HEK293 (cell line): ENCODE data around the gene MRRF.

Source experiments
- EGR2 ChIP-seq: fragments of 450-650 bp; formaldehyde crosslinking; IDR thresholded peaks from 2 replicates; pipeline ENCODE4 v1.5.1; 2016; ENCODE audit warnings: low read depth, missing biosample characterization, missing genetic modification characterization
- GLI4 ChIP-seq: fragments of 450-650 bp; formaldehyde crosslinking; IDR thresholded peaks from 2 replicates; pipeline ENCODE4 v1.5.1; 2016; ENCODE audit warnings: missing biosample characterization, missing genetic modification characterization
- GLIS1 ChIP-seq: fragments of 450-650 bp; formaldehyde crosslinking; IDR thresholded peaks from 2 replicates; pipeline ENCODE4 v1.5.1; 2016; ENCODE audit warnings: missing biosample characterization, missing genetic modification characterization
- MEIS1 ChIP-seq: sonication (generic); formaldehyde crosslinking; IDR thresholded peaks from 2 replicates; pipeline ENCODE4 v1.8.1; 2022; ENCODE audit warnings: missing genetic modification reagents, mild to moderate bottlenecking, borderline replicate concordance
- SP7 ChIP-seq: fragments of 450-650 bp; formaldehyde crosslinking; IDR thresholded peaks from 2 replicates; pipeline ENCODE4 v1.5.1; 2016; ENCODE audit warnings: missing biosample characterization, missing genetic modification characterization
- ZEB2 ChIP-seq: fragments of 450-650 bp; formaldehyde crosslinking; IDR thresholded peaks from 2 replicates; pipeline ENCODE4 v1.5.1; 2016; ENCODE audit warnings: missing biosample characterization, missing genetic modification characterization
- ZFP3 ChIP-seq: fragments of 450-650 bp; formaldehyde crosslinking; IDR thresholded peaks from 2 replicates; pipeline ENCODE4 v1.5.1; 2016; ENCODE audit warnings: low read depth, missing biosample characterization, missing genetic modification characterization
- ZIC2 ChIP-seq: fragments of 450-650 bp; formaldehyde crosslinking; IDR thresholded peaks from 2 replicates; pipeline ENCODE4 v1.5.1; 2016; ENCODE audit warnings: missing biosample characterization, missing genetic modification characterization
- ZNF138 ChIP-seq: fragments of 450-650 bp; formaldehyde crosslinking; IDR thresholded peaks from 2 replicates; pipeline ENCODE4 v1.5.1; 2016; ENCODE audit warnings: missing biosample characterization, missing genetic modification characterization, borderline replicate concordance
- ZNF16 ChIP-seq: fragments of 450-650 bp; formaldehyde crosslinking; IDR thresholded peaks from 2 replicates; pipeline ENCODE4 v1.5.1; 2016; ENCODE audit warnings: low read depth, missing biosample characterization, missing genetic modification characterization
- ZNF174 ChIP-seq: fragments of 450-650 bp; formaldehyde crosslinking; IDR thresholded peaks from 2 replicates; pipeline ENCODE4 v1.5.0; 2017; ENCODE audit warnings: missing biosample characterization, mild to moderate bottlenecking, missing genetic modification characterization
- ZNF211 ChIP-seq: fragments of 450-650 bp; formaldehyde crosslinking; IDR thresholded peaks from 2 replicates; pipeline ENCODE4 v1.5.1; 2016; ENCODE audit warnings: low read depth, missing biosample characterization, missing genetic modification characterization
- ZNF23 ChIP-seq: fragments of 450-650 bp; formaldehyde crosslinking; IDR thresholded peaks from 2 replicates; pipeline ENCODE4 v1.5.1; 2016; ENCODE audit warnings: missing biosample characterization, missing genetic modification characterization, borderline replicate concordance
- ZNF24 ChIP-seq: fragments of 450-650 bp; formaldehyde crosslinking; IDR thresholded peaks from 2 replicates; pipeline ENCODE4 v1.5.1; 2016; ENCODE audit warnings: missing biosample characterization, missing genetic modification characterization
- ZNF324 ChIP-seq: fragments of 450-650 bp; formaldehyde crosslinking; IDR thresholded peaks from 2 replicates; pipeline ENCODE4 v1.5.1; 2016; ENCODE audit warnings: missing biosample characterization, missing genetic modification characterization
- ZNF341 ChIP-seq: fragments of 450-650 bp; formaldehyde crosslinking; IDR thresholded peaks from 2 replicates; pipeline ENCODE4; 2016; ENCODE audit warnings: low read depth, missing biosample characterization, missing genetic modification characterization
- ZNF350 ChIP-seq: fragments of 450-650 bp; formaldehyde crosslinking; IDR thresholded peaks from 2 replicates; pipeline ENCODE4 v1.5.0; 2017; ENCODE audit warnings: missing biosample characterization, mild to moderate bottlenecking, missing genetic modification characterization
- ZNF362 ChIP-seq: fragments of 450-650 bp; formaldehyde crosslinking; IDR thresholded peaks from 2 replicates; pipeline ENCODE4 v1.5.1; 2016; ENCODE audit warnings: missing biosample characterization, missing genetic modification characterization
- ZNF366 ChIP-seq: fragments of 450-650 bp; formaldehyde crosslinking; conservative IDR thresholded peaks from 2 replicates; pipeline ENCODE4 v1.5.1; 2016; ENCODE audit warnings: missing biosample characterization, missing genetic modification characterization
- ZNF488 ChIP-seq: fragments of 450-650 bp; formaldehyde crosslinking; IDR thresholded peaks from 2 replicates; pipeline ENCODE4 v1.5.1; 2016; ENCODE audit warnings: missing biosample characterization, missing genetic modification characterization
- ZNF530 ChIP-seq: fragments of 450-650 bp; formaldehyde crosslinking; IDR thresholded peaks from 2 replicates; pipeline ENCODE4 v1.5.1; 2016; ENCODE audit warnings: low read depth, missing biosample characterization, missing genetic modification characterization
- ZNF548 ChIP-seq: fragments of 450-650 bp; formaldehyde crosslinking; IDR thresholded peaks from 2 replicates; pipeline ENCODE4 v1.5.1; 2016; ENCODE audit warnings: missing biosample characterization, missing genetic modification characterization
- ZNF549 ChIP-seq: fragments of 450-650 bp; IDR thresholded peaks from 2 replicates; pipeline ENCODE4 v1.5.1; 2018; ENCODE audit warnings: missing biosample characterization, missing genetic modification characterization, mild to moderate bottlenecking, inconsistent platforms, moderate library complexity
- ZNF560 ChIP-seq: fragments of 450-650 bp; formaldehyde crosslinking; IDR thresholded peaks from 2 replicates; pipeline ENCODE4 v1.5.1; 2017; ENCODE audit warnings: missing biosample characterization, missing genetic modification characterization, borderline replicate concordance
- ZNF654 ChIP-seq: fragments of 450-650 bp; formaldehyde crosslinking; IDR thresholded peaks from 2 replicates; pipeline ENCODE4 v1.5.1; 2016; ENCODE audit warnings: low read depth, missing biosample characterization, missing genetic modification characterization
- ZNF660 ChIP-seq: fragments of 450-650 bp; IDR thresholded peaks from 2 replicates; pipeline ENCODE4 v1.5.1; 2018; ENCODE audit warnings: missing biosample characterization, mild to moderate bottlenecking, missing genetic modification characterization
- ZNF670 ChIP-seq: fragments of 450-650 bp; formaldehyde crosslinking; IDR thresholded peaks from 2 replicates; pipeline ENCODE4 v1.5.1; 2016; ENCODE audit warnings: missing biosample characterization, missing genetic modification characterization, low read depth
- ZNF677 ChIP-seq: fragments of 450-650 bp; IDR thresholded peaks from 2 replicates; pipeline ENCODE4 v1.5.0; 2018; ENCODE audit warnings: missing biosample characterization, mild to moderate bottlenecking, missing genetic modification characterization, moderate library complexity
- ZNF791 ChIP-seq: fragments of 450-650 bp; formaldehyde crosslinking; IDR thresholded peaks from 2 replicates; pipeline ENCODE4 v1.5.1; 2016; ENCODE audit warnings: missing biosample characterization, missing genetic modification characterization
- TF ChIP-seq, protein P1 (sequence below): fragments of 450-650 bp; formaldehyde crosslinking; IDR thresholded peaks from 2 replicates; pipeline ENCODE4 v1.5.1; 2016; ENCODE audit warnings: missing biosample characterization, missing genetic modification characterization
- TF ChIP-seq, protein P2 (sequence below): fragments of 450-650 bp; formaldehyde crosslinking; IDR thresholded peaks from 2 replicates; pipeline ENCODE4 v1.5.1; 2017; ENCODE audit warnings: missing biosample characterization, missing genetic modification characterization
- TF ChIP-seq, protein P3 (sequence below): fragments of 450-650 bp; formaldehyde crosslinking; IDR thresholded peaks from 2 replicates; pipeline ENCODE4 v1.5.1; 2016; ENCODE audit warnings: missing biosample characterization, missing genetic modification characterization

MRRF gene

GRCh38 chr9:122228568-122229484, 35.9 kb upstream of the MRRF start, which contains the start of gene LHX6 (continued):
- TF ChIP-seq, protein P1, sequence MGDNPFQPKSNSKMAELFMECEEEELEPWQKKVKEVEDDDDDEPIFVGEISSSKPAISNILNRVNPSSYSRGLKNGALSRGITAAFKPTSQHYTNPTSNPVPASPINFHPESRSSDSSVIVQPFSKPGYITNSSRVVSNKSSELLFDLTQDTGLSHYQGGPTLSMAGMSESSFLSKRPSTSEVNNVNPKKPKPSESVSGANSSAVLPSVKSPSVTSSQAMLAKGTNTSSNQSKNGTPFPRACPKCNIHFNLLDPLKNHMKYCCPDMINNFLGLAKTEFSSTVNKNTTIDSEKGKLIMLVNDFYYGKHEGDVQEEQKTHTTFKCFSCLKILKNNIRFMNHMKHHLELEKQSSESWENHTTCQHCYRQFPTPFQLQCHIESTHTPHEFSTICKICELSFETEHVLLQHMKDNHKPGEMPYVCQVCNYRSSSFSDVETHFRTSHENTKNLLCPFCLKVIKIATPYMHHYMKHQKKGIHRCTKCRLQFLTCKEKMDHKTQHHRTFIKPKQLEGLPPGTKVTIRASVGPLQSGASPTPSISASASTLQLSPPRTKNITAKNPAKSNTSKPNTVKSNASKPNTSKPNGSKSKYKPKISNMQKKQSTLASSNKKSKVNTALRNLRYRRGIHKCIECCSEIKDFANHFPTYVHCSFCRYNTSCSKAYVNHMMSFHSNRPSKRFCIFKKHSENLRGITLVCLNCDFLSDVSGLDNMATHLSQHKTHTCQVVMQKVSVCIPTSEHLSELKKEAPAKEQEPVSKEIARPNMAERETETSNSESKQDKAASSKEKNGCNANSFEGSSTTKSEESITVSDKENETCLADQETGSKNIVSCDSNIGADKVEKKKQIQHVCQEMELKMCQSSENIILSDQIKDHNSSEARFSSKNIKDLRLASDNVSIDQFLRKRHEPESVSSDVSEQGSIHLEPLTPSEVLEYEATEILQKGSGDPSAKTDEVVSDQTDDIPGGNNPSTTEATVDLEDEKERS (tag by site-specific recombination): no peak
- TF ChIP-seq ZNF16 (tag by site-specific recombination) (no peak), GLI4 (no peak), ZNF791 (tag by site-specific recombination) (no peak), ZNF138 (tag by site-specific recombination) (no peak), ZNF654 (tag by site-specific recombination) (no peak), GLIS1 (tag by site-specific recombination) (peak; percentile 84), ZNF677 (no peak), ZNF324 (tag by site-specific recombination) (no peak), MEIS1 (CRISPR knock-in tag) (no peak), ZEB2 (tag by site-specific recombination) (peak; percentile 40; the same call in 1 of the 2 replicates), ZNF341 (tag by site-specific recombination) (no peak), ZNF670 (tag by site-specific recombination) (no peak), ZNF560 (no peak), ZNF549 (tag by site-specific recombination) (no peak), ZNF23 (tag by site-specific recombination) (no peak), ZIC2 (tag by site-specific recombination) (peak; percentile 31; the same call in 1 of the 2 replicates), ZNF350 (tag by site-specific recombination) (no peak), ZFP3 (no peak), ZNF660 (no peak), ZNF24 (tag by site-specific recombination) (no peak), ZNF362 (no peak), ZNF548 (tag by site-specific recombination) (no peak), SP7 (tag by site-specific recombination) (no peak), EGR2 (tag by site-specific recombination) (peak; percentile 52; the same call in 1 of the 2 replicates), ZNF488 (tag by site-specific recombination) (no peak), ZNF366 (tag by site-specific recombination) (0 out of 2 replicates have a peak, but pooled peaks have one; percentile 9), ZNF211 (tag by site-specific recombination) (no peak), ZNF174 (tag by site-specific recombination) (no peak), ZNF530 (tag by site-specific recombination) (no peak)
- TF ChIP-seq, protein P2, sequence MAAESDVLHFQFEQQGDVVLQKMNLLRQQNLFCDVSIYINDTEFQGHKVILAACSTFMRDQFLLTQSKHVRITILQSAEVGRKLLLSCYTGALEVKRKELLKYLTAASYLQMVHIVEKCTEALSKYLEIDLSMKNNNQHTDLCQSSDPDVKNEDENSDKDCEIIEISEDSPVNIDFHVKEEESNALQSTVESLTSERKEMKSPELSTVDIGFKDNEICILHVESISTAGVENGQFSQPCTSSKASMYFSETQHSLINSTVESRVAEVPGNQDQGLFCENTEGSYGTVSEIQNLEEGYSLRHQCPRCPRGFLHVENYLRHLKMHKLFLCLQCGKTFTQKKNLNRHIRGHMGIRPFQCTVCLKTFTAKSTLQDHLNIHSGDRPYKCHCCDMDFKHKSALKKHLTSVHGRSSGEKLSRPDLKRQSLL: no peak
- TF ChIP-seq, protein P3, sequence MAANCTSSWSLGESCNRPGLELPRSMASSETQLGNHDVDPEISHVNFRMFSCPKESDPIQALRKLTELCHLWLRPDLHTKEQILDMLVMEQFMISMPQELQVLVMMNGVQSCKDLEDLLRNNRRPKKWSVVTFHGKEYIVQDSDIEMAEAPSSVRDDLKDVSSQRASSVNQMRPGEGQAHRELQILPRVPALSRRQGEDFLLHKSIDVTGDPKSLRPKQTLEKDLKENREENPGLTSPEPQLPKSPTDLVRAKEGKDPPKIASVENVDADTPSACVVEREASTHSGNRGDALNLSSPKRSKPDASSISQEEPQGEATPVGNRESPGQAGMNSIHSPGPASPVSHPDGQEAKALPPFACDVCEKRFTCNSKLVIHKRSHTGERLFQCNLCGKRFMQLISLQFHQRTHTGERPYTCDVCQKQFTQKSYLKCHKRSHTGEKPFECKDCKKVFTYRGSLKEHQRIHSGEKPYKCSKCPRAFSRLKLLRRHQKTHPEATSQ (tag by site-specific recombination): no peak
